Stomach smooth muscle (tissue), 2 donors: ENCODE results near the gene SHANK1.

Experiments used
- H3K27ac ChIP-seq: one replicate; pipeline ENCODE4 v1.7.0; 2013; ENCODE audit warnings: mild to moderate bottlenecking, low read length, inconsistent platforms
- H3K27me3 ChIP-seq, 2 donors: one replicate each; pipeline ENCODE4 v1.7.0; 2013; ENCODE audit warnings: low read length in 2 of 2; ENCODE audit not compliant: insufficient read depth in 2 of 2, control insufficient read depth in 1 of 2
- H3K36me3 ChIP-seq, 2 donors: one replicate each; pipeline ENCODE4 v1.7.0; 2013; ENCODE audit warnings: low read length in 2 of 2; ENCODE audit not compliant: control insufficient read depth in 2 of 2, insufficient read depth in 2 of 2
- H3K4me1 ChIP-seq: one replicate; pipeline ENCODE4 v1.7.0; 2013; ENCODE audit warnings: low read length; ENCODE audit not compliant: control insufficient read depth, insufficient read depth
- H3K4me3 ChIP-seq, 2 donors: one replicate each; pipeline ENCODE4 v1.7.0; 2013; ENCODE audit warnings: low read length in 2 of 2
- H3K9ac ChIP-seq, 2 donors: one replicate each; pipeline ENCODE4 v1.7.0; 2013; ENCODE audit warnings: low read length in 2 of 2, mild to moderate bottlenecking in 1 of 2
- H3K9me3 ChIP-seq, 2 donors: one replicate each; pipeline ENCODE4 v1.7.0; 2013; ENCODE audit warnings: low read length in 2 of 2; ENCODE audit not compliant: control insufficient read depth in 2 of 2
- donor health status: healthy.
- donor health status: Pancreatic carcinoma.

Gene SHANK1

DNA sequence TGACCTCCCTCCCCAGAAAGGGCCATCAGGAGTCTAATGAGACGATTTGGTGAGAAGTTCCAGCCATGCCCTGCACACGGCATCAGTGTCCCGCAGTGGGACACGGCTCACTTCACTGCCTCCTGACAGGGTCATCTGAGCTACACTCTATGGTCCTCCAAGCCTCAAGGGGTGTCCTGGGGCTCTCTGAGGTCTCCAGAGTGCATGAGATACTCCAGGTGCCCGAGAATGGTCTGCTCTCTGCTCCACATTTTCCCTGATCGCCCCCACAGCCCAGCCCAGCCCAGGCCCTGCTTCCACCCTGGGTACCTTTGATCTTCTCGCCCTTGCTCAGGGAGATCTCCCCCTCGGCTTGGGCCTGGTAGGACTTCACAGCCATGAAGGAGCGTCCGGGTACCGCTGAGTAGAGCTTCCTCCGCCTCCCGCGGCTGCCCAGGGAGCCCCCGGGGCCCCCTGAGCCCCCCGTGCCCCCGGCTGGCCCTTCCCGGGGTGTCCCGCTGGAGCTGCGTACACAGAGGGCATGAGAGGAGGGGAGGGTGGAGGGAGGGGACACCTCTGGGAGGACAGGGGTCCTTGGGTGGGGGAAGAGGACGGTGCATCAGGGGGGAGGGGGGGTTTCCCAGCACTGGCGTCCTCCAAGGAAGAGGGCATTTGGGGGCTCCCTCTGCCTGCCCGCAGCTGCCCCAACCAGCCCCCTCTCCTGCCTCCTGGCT is 17.3 kb downstream of the SHANK1 start:
- peaks cover 18 to 28% of the 10 kb centered on the region in 2 donors for H3K27me3 ChIP-seq
- H3K27ac ChIP-seq, result no peak overlapping the region
- H3K9ac ChIP-seq, result no peak overlapping the region

DNA sequence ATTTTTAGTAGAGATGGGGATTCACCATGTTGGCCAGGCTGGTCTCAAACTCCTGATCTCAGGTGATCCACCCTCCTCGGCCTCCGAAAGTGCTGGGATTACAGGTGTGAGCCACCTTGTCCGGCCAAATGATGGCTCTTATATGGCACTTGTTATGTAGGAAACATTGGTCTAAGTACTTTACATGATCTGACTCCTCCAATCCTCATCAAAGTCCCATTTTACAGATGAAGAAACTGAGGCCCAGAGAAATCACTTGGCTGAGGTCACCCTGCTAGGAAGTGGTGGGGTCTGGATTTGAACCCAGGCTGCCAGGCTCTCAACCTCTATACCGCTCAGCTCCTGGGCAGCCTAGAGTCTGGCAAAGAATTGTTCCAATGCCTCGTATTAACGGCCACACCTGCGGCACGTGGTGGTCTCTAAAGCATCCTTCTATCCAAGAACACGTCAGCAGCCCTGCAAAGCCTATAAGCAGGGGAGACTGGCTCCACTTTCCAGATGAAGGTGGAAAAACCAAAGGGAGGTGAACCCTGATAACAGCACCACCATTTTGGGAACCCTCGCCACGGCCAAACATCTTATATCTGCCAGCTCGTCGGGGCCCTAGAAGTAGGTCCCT is 18.1 kb downstream of the SHANK1 start:
- Histone ChIP-seq H3K9ac (no peak overlapping the region), H3K9me3 (peaks cover 0 to 2% of the 10 kb centered on the region in 2 donors), H3K36me3 (no peaks in the 10 kb centered on the region), H3K27ac (no peak overlapping the region), H3K27me3 (peaks cover 20 to 28% of the 10 kb centered on the region in 2 donors), H3K4me1 (no peaks in the 10 kb centered on the region), H3K4me3 (no peak overlapping the region)

More for the DNA sequence above, 17.3 kb downstream of the SHANK1 start:
- Histone ChIP-seq H3K36me3 (no peaks in the 10 kb centered on the region), H3K4me1 (no peaks in the 10 kb centered on the region), H3K4me3 (no peak overlapping the region), H3K9me3 (peaks cover 0 to 2% of the 10 kb centered on the region in 2 donors)

DNA sequence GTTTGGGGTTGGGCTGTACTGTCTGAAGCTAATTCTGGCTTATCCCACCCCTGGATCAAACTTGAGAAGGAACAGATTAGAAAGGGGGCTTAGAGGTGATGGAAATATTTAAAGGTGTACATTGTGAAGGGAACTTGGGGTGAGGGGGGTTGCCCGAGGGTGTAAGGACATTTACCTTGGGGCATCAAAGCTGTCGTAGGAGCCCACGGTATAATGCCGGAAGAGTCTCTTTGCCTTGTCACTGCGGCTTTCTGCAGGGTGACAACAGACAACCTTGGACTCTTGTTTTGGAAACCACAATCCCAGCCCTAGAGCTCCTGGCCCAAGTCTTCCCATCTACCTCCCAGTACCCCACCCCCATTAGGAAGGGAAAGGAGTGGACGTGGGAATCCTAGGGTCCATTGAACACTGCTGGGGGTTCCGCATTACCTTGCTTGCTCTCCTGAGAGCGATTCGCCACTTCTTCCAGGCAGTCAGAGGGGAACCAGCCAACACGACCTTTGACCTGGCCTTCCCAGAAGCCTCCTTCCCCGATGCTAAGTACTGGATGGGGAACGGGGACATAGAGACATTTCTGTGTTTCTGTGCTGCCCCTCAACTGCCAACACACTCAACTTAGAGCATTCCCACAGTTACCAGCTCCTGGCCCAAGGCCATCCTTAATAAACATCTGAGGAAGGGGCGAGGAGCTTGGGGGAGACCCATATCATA is 22.0 kb downstream of the SHANK1 start:
- H3K27me3 ChIP-seq, result peaks cover 39 to 47% of the 10 kb centered on the region in 2 donors
- no peaks in the 10 kb centered on the region for H3K36me3 ChIP-seq
- no peaks in the 10 kb centered on the region for H3K4me1 ChIP-seq
- H3K27ac ChIP-seq, result no peak overlapping the region
- no peak overlapping the region for H3K9ac ChIP-seq
- H3K4me3 ChIP-seq, result no peak overlapping the region
- peaks cover 0 to 2% of the 10 kb centered on the region in 2 donors for H3K9me3 ChIP-seq

DNA sequence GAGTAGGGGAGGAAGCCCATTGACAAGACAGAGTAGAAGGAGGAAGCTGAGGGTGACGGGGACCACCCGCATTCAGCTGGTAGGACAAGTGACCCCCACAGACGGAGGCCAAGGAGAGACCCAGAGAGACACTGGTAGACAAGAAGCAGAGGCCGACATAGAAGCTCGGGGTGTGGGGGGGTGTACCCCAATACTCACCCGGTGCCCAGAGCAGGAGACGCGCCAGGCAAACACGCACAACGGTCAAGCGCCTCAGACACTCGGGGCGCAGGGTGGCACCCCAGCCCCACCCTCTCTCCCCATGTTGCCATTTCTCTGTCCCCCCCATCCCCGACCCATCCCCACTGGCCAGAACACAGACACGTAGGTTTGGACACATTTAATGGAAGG is 23.5 kb downstream of the SHANK1 start:
- peaks cover 0 to 2% of the 10 kb centered on the region in 2 donors for H3K9me3 ChIP-seq
- H3K4me3 ChIP-seq, result no peak overlapping the region
- no peaks in the 10 kb centered on the region for H3K4me1 ChIP-seq
- H3K27ac ChIP-seq, result no peak overlapping the region
- H3K9ac ChIP-seq, result no peak overlapping the region
- peaks cover 39 to 41% of the 10 kb centered on the region in 2 donors for H3K27me3 ChIP-seq
- H3K36me3 ChIP-seq, result no peaks in the 10 kb centered on the region

DNA sequence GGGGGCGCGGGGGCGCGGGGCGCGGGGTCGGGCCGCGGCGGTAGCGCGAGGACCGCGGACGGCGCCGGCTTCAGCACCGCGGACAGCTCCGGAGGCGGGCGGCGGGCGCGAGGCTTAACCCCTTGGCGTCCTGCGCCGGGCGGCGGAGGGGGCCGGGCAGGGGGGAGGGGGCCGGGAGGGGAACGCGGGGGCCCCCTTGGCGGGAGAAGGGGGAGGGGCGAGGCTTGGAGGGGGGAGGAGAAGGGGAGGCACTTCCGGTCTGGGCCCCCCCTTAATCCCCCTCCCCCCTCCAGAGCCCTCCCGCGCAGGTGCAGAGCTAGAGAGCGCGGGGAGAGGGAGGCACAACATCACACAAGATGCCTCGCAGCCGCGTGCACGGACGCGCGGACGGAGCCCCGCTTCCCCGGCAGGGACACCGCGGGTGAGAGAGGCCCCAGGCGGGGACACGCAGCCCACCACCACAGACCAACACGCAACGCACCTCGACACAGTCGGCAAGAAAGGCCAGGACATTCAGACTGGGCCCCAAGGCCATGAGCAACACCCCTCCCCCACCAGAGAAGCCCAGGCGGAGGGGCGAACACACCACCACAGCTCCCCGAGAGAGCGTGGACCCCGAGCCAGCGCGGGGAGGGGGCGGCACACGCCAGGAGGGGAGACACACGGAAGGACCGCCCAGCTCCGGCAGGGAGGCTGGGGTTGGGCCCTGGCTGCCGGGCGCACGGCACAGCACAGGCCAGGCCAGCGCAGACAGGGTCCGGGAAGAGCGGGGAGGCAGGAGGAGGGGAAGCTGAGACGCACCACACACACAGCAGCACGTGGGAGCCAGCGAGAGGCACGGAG is 24.1 kb downstream of the SHANK1 start:
- H3K27me3 ChIP-seq, result peaks cover 36 to 39% of the 10 kb centered on the region in 2 donors
- H3K9me3 ChIP-seq, result peaks cover 0 to 2% of the 10 kb centered on the region in 2 donors
- H3K4me1 ChIP-seq, result no peaks in the 10 kb centered on the region
- H3K36me3 ChIP-seq, result no peaks in the 10 kb centered on the region
- H3K27ac ChIP-seq, result no peak overlapping the region
- no peak overlapping the region for H3K9ac ChIP-seq
- no peak overlapping the region for H3K4me3 ChIP-seq

DNA sequence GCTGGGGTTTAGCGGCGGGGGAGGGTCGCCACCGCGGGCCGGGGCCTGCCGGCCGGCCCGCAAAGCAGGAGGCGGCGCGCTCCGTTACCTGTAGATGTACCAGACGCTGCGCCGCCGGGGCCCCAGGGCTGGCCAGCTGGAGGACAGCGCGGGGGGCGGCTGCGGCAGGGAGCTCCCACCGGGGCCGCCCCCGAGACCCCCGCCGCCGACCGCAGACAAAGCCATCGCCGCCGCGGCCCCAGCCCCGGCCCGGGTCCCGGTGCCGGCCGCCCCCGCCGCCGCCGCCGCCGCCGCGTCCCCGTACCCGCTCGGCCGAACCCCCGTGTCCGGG is 24.8 kb downstream of the SHANK1 start:
- H3K9ac ChIP-seq, result no peak overlapping the region
- no peak overlapping the region for H3K27ac ChIP-seq
- no peak overlapping the region for H3K4me3 ChIP-seq
- peaks cover 36% of the 10 kb centered on the region in 2 donors for H3K27me3 ChIP-seq
- peaks cover 0 to 2% of the 10 kb centered on the region in 2 donors for H3K9me3 ChIP-seq
- no peaks in the 10 kb centered on the region for H3K36me3 ChIP-seq
- H3K4me1 ChIP-seq, result no peaks in the 10 kb centered on the region

DNA sequence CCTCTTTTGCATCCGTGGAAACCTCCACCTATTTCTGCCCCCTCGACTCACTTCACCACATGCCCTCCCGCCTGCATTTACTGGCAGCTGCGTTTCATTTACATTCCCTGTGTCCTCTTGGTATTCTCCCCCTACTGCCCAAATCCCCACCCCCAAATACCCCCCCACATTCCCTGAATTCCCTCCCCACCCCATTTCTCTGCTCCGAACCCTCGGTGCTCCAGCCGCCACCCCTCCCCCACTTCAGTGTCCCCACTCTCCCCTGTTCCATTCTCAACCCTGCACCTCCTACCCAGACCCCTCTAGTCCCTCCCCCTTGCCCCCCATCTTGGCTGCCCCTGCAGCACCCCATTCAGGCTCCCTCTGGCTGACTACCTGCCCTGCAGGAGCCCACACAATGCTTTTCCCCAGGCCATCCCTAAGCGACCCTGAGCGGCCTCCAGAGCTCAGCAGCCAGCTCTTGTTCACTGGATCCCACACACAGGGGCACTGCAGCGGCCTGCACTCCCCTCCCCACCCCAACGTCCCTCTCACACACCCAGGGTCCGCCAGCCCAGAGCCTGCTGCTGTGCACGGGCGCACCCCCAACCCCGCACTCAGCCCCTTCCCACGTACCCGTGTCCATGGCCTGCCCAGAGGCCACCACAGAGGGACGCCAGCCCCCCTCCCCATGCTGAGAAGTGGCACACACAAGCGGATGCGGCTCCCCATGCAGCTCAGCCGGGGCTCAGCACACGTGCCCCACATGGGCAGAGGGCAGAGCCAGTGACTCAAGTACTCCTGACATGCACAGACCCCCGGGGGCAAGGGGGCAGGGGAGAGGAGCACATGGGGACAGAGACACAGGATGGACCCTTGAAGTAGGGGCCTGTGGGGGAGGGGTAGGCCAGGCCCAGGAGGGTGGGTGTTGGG is 26.3 kb downstream of the SHANK1 start:
- no peak overlapping the region for H3K27ac ChIP-seq
- H3K9me3 ChIP-seq, result no peaks in the 10 kb centered on the region
- H3K4me1 ChIP-seq, result no peaks in the 10 kb centered on the region
- H3K36me3 ChIP-seq, result no peaks in the 10 kb centered on the region
- H3K27me3 ChIP-seq, result peaks cover 36% of the 10 kb centered on the region in 2 donors
- no peak overlapping the region for H3K9ac ChIP-seq
- H3K4me3 ChIP-seq, result no peak overlapping the region

DNA sequence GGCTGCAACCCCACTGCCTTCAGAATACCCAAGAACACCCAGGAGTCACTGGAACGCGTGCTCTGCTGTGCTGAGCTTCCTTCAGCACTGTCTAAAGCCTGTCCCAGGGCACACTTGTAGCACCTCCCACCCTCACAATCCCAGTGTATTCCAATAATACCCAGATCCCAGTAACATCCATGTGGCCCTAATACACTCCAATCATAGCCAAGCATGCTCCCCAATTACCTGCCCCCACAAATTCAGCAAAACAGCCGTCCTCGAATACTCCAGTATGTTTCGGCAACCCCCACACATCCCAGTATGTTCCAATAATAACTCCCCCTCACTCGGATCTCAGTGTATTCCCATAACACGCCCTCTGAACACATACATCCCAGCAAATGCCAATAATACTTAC is 29.2 kb downstream of the SHANK1 start:
- H3K9me3 ChIP-seq, result no peaks in the 10 kb centered on the region
- no peaks in the 10 kb centered on the region for H3K36me3 ChIP-seq
- no peak overlapping the region for H3K27ac ChIP-seq
- no peaks in the 10 kb centered on the region for H3K4me1 ChIP-seq
- peaks cover 34 to 43% of the 10 kb centered on the region in 2 donors for H3K27me3 ChIP-seq
- no peak overlapping the region for H3K9ac ChIP-seq
- H3K4me3 ChIP-seq, result no peak overlapping the region

DNA sequence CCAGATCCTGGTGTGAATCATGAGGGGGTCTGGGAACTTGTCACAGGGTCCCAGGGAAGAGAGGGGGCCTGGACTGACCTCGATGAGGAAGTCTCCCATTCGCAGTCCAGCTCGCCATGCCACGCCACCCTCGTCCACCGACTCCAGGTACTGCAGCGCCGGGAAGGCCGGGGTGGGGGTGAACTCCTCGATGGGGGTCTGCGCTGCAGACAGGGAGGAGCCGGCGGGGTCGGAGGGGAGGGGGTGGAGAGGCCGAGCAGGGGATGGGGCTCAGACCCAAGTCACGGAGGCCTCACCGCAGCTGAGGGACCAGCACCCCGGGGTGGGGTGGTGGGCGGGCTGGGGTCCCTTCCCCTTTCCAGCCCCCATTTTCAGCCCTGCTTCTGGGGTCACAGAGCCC is 30.8 kb downstream of the SHANK1 start:
- H3K4me1 ChIP-seq, result no peaks in the 10 kb centered on the region
- H3K9ac ChIP-seq, result no peak overlapping the region
- H3K27ac ChIP-seq, result no peak overlapping the region
- peaks cover 35 to 41% of the 10 kb centered on the region in 2 donors for H3K27me3 ChIP-seq
- no peaks in the 10 kb centered on the region for H3K9me3 ChIP-seq
- no peak overlapping the region for H3K4me3 ChIP-seq
- H3K36me3 ChIP-seq, result no peaks in the 10 kb centered on the region
